HG03108 (cell line): ENCODE results near the gene DICER1.
"Not testable (repeated sequence)": the region's sequence is repeated elsewhere in the genome, so short reads cannot be mapped to it uniquely, and the experiment has no call there.

Experiments used
- ATAC-seq: cut with Tn5 transposase; IDR thresholded peaks from one replicate; pipeline ENCODE4 v1.9.1; 2021; ENCODE audit warnings: moderate library complexity; ENCODE audit not compliant: unreplicated experiment

DICER1 gene

GRCh38 chr14:95150910-95151309 lies 6.4 kb downstream of the DICER1 start:
- no peak for ATAC-seq

- ATAC-seq = no peak
These were observed 7.9 kb downstream of the DICER1 start for GRCh38 chr14:95149441-95149840.

- ATAC-seq = peak; percentile 41
These were observed 9.7 kb downstream of the DICER1 start for GRCh38 chr14:95147597-95147996.

GRCh38 chr14:95146079-95146771 lies 11.1 kb downstream of the DICER1 start:
- no peak for ATAC-seq

GRCh38 chr14:95144849-95145248 lies 12.5 kb downstream of the DICER1 start:
- ATAC-seq = no peak

GRCh38 chr14:95143808-95144620 lies 13.3 kb downstream of the DICER1 start:
- peak; percentile 44 for ATAC-seq

GRCh38 chr14:95142208-95142607 lies 15.1 kb downstream of the DICER1 start:
- no peak for ATAC-seq

- no peak for ATAC-seq
These were observed 15.6 kb downstream of the DICER1 start for GRCh38 chr14:95141684-95142083.

- no peak for ATAC-seq
These were observed 17.1 kb downstream of the DICER1 start for GRCh38 chr14:95140060-95140858.

GRCh38 chr14:95138876-95139275 lies 18.5 kb downstream of the DICER1 start:
- no peak for ATAC-seq

GRCh38 chr14:95138455-95138854 lies 18.9 kb downstream of the DICER1 start:
- ATAC-seq = not testable (repeated sequence)

- ATAC-seq = no peak
These were observed 19.5 kb downstream of the DICER1 start for GRCh38 chr14:95137804-95138167.

GRCh38 chr14:95137164-95137803 lies 20.0 kb downstream of the DICER1 start:
- ATAC-seq = no peak

- no peak for ATAC-seq
These were observed 20.7 kb downstream of the DICER1 start for GRCh38 chr14:95136631-95137030.

GRCh38 chr14:95134304-95134933 lies 22.9 kb downstream of the DICER1 start:
- peak; percentile 50 for ATAC-seq

GRCh38 chr14:95133282-95133681 lies 24.0 kb downstream of the DICER1 start:
- no peak for ATAC-seq

GRCh38 chr14:95132760-95133159 lies 24.6 kb downstream of the DICER1 start:
- ATAC-seq = no peak

- no peak for ATAC-seq
These were observed 26.8 kb downstream of the DICER1 start for GRCh38 chr14:95130549-95130948.

GRCh38 chr14:95128140-95128539 lies 29.2 kb downstream of the DICER1 start:
- no peak for ATAC-seq

GRCh38 chr14:95127531-95127911 lies 29.8 kb downstream of the DICER1 start:
- no peak for ATAC-seq
